B cell (primary cell): ENCODE results near the gene DACH1. TPM values are rescaled to one million over a fixed set of nuclear protein-coding genes. Genes with fewer than 3 reads are reported as not detected.

ENCODE experiments used
- ATAC-seq: fragments of 200-7000 bp; cut with Tn5 transposase; one replicate; pipeline ENCODE4 v1.10.0; 2021; ENCODE audit warnings: low read depth, mild to moderate bottlenecking, moderate number of reproducible peaks, moderate library complexity
- CTCF ChIA-PET: fragments of 350-600 bp; sonication (Branson Sonifier 250); formaldehyde crosslinking; loops from one replicate; lab custom pipeline; 2021; ENCODE audit warnings: antibody characterized with exemption, inconsistent platforms; lab: Charles Lee
- POLR2A ChIA-PET: fragments of 350-600 bp; sonication (Branson Sonifier 250); formaldehyde crosslinking; loops from one replicate; lab custom pipeline; 2021; ENCODE audit warnings: antibody characterized with exemption; lab: Charles Lee
- DNase-seq: peaks from one replicate; pipeline ENCODE4 v3.0.0; 2013
- H2AFZ ChIP-seq: 2 replicates; pipeline ENCODE4 v1.6.1; 2012; ENCODE audit warnings: mild to moderate bottlenecking, low read depth, low read length; ENCODE audit not compliant: insufficient read depth, poor library complexity, severe bottlenecking
- H3K27ac ChIP-seq, 2 donors: 1 replicate in 1 of 2; 2 replicates in 1 of 2; pipeline ENCODE4 v1.5.1; 2012 to 2013; ENCODE audit warnings: low read length in 2 of 2, mild to moderate bottlenecking in 2 of 2, moderate library complexity in 1 of 2
- H3K27me3 ChIP-seq, 4 experiments: fragments of 200-600 bp in 1 of 4; sonication (generic) in 1 of 4; replicated peaks in 1 of 4; 1 replicate in 2 of 4; 2 replicates in 2 of 4; pipeline versions ENCODE4 v1.6.1 to v1.7.0; 2013 to 2016; ENCODE audit warnings: low read length in 3 of 4, mild to moderate bottlenecking in 2 of 4, mixed read lengths in 1 of 4, moderate library complexity in 1 of 4; ENCODE audit not compliant: insufficient read depth in 4 of 4, control insufficient read depth in 3 of 4; ENCODE audit errors: control extremely low read depth in 1 of 4
- H3K36me3 ChIP-seq, 2 experiments: replicated peaks in 1 of 2; 1 replicate in 1 of 2; 2 replicates in 1 of 2; pipeline versions ENCODE4 v1.6.1 to v1.7.1; 2013; ENCODE audit warnings: low read length in 1 of 2; ENCODE audit not compliant: insufficient read depth in 2 of 2, control insufficient read depth in 1 of 2; ENCODE audit errors: control extremely low read depth in 1 of 2, extremely low read depth in 1 of 2
- H3K4me1 ChIP-seq, 2 donors: fragments of 200-600 bp in 1 of 2; sonication (generic) in 1 of 2; 1 replicate in 1 of 2; 2 replicates in 1 of 2; pipeline versions ENCODE4 v1.5.1 to v1.6.1; 2013 to 2017; ENCODE audit warnings: low read length in 2 of 2; ENCODE audit not compliant: control insufficient read depth in 2 of 2, insufficient read depth in 2 of 2
- H3K4me2 ChIP-seq: replicated peaks from 2 replicates; pipeline ENCODE3; 2012; ENCODE audit warnings: mild to moderate bottlenecking, low read depth, low read length; ENCODE audit not compliant: poor library complexity, severe bottlenecking
- H3K4me3 ChIP-seq, 5 experiments: fragments of 200-600 bp in 1 of 5; sonication (generic) in 1 of 5; 1 replicate in 3 of 5; 2 replicates in 2 of 5; pipeline versions ENCODE4 v1.5.1 to v1.7.0; 2011 to 2016; ENCODE audit warnings: low read length in 4 of 5, mild to moderate bottlenecking in 4 of 5, low read depth in 2 of 5, control low read depth in 1 of 5, moderate library complexity in 1 of 5; ENCODE audit not compliant: insufficient read depth in 1 of 5; ENCODE audit errors: control extremely low read depth in 1 of 5, extremely low read depth in 1 of 5
- H3K79me2 ChIP-seq: fragments of 200-600 bp; sonication (generic); one replicate; pipeline ENCODE4 v1.6.0; 2016; ENCODE audit warnings: low read length; ENCODE audit not compliant: control insufficient read depth, insufficient read depth
- H3K9ac ChIP-seq: fragments of 200-600 bp; sonication (generic); 2 replicates; pipeline ENCODE4 v1.6.1; 2017; ENCODE audit warnings: mild to moderate bottlenecking, low read length, moderate library complexity
- H3K9me3 ChIP-seq, 3 donors: one replicate each; pipeline versions ENCODE4 v1.6.1 to v1.7.1; 2013; ENCODE audit warnings: low read length in 2 of 3; ENCODE audit not compliant: control insufficient read depth in 2 of 3, insufficient read depth in 1 of 3; ENCODE audit errors: control extremely low read depth in 1 of 3
- H4K20me1 ChIP-seq: 2 replicates; pipeline ENCODE4 v1.6.0; 2012; ENCODE audit warnings: mild to moderate bottlenecking, low read length; ENCODE audit not compliant: insufficient read depth, control insufficient read depth, poor library complexity, severe bottlenecking
- H3K27ac Mint-ChIP-seq: one replicate; pipeline ENCODE4 v1.8.0; 2021; ENCODE audit warnings: mixed read lengths
- H3K27me3 Mint-ChIP-seq: one replicate; pipeline ENCODE4 v1.8.0; 2021; ENCODE audit warnings: mixed read lengths
- H3K4me1 Mint-ChIP-seq: one replicate; pipeline ENCODE4 v1.8.0; 2021; ENCODE audit warnings: mixed read lengths
- H3K4me3 Mint-ChIP-seq: one replicate; pipeline ENCODE4 v1.8.0; 2021; ENCODE audit warnings: mixed read lengths
- H3K9me3 Mint-ChIP-seq: one replicate; pipeline ENCODE4 v1.8.0; 2022; ENCODE audit warnings: mixed read lengths; ENCODE audit not compliant: insufficient read depth
- CTCF ChIP-seq: fragments of 200-600 bp; IDR thresholded peaks from one replicate; pipeline ENCODE4 v1.8.0; 2022; ENCODE audit warnings: antibody characterized with exemption, mild to moderate bottlenecking
- EZH2 ChIP-seq: IDR thresholded peaks from 2 replicates; pipeline ENCODE4 v1.6.1; 2012; ENCODE audit warnings: borderline replicate concordance, low read depth, mild to moderate bottlenecking, moderate library complexity, low read length; ENCODE audit not compliant: insufficient read depth, poor library complexity, severe bottlenecking
- WGBS: methylation state at CpG from one replicate; pipeline ENCODE4 v1.1.5; 2013; ENCODE audit warnings: missing lambda C conversion rate; ENCODE audit not compliant: insufficient coverage; 5-methylcytosine and 5-hydroxymethylcytosine counted together
- intact Hi-C: fragments of 100-400 bp; cut with micrococcal nuclease; formaldehyde crosslinking; loops from one replicate; pipeline ENCODE4 v1.10.0; 2022
- polyA plus RNA-seq: library from polyadenylated mRNA; depleted of rRNA; stranded (reverse); fragments of >200 nt; gene quantifications from 2 replicates; pipeline ENCODE4 v1.2.3, GENCODE V29; 2012
- total RNA-seq, 2 donors: library from RNA; stranded (reverse); fragments of 120-200 nt in 1 of 2; gene quantifications; 1 replicate in 1 of 2; 2 replicates in 1 of 2; pipeline versions ENCODE4 v1.2.3 to v1.2.4, GENCODE V29; 2013 to 2022

The DACH1 gene
- total and polyA plus RNA-seq, 2 donors (not counting 1 experiment from before 2014, with no cell fraction given) = not detected

DNA sequence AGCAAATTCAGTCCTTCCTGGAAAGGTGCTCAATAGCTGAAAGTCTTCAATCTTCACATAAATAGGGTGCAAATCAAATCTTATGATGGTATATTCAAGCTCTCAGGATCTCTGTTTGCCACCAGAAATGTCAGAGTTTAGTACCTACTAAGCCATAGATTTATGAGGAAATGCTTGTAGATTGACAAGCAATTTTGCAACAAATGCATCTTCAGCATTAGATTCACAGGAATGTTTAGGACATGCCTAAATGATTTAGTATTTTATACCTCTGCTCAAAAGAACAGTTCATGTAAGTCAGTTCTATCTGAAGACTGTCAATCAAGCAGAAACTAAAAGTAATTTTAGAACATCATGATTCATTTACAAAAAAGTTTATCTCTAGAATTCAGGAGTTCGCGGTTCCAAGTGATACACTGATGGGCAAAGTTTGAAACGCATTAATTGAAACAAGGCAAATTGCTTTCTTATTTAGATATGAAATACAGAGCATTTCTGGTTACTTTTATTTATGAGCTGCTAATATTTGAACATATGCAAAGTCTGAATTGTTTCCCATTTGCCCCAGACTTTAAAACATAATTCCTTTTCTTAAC, 65.7 kb downstream of the DACH1 start:
- Histone ChIP-seq H3K36me3 (no peaks in the 10 kb centered on the region), H3K4me1 (no peaks in the 10 kb centered on the region), H3K4me3 (no peak overlapping the region), H3K27me3 (no peaks in the 10 kb centered on the region), H2AFZ (no peak overlapping the region), H3K79me2 (no peaks in the 10 kb centered on the region), H3K4me2 (no peak overlapping the region), H3K27ac (no peak overlapping the region), H4K20me1 (no peaks in the 10 kb centered on the region), H3K9me3 (no peaks in the 10 kb centered on the region), H3K9ac (no peak overlapping the region)
- H3K27ac Mint-ChIP-seq = no peak overlapping the region
- intact Hi-C loops = no loop called here
- TF ChIP-seq CTCF (no peak), EZH2 (no peak)
- H3K4me1 Mint-ChIP-seq = no peaks in the 10 kb centered on the region
- CTCF ChIA-PET = no interaction called here
- ATAC-seq (no peak), DNase-seq (no peak)
- no peak overlapping the region for H3K4me3 Mint-ChIP-seq
- H3K27me3 Mint-ChIP-seq = no peaks in the 10 kb centered on the region
- no CpG with 5 or more reads among the region's 3 CpGs for WGBS
- no peaks in the 10 kb centered on the region for H3K9me3 Mint-ChIP-seq
- POLR2A ChIA-PET = no interaction called here

- no peaks in the 10 kb centered on the region for H3K9me3 Mint-ChIP-seq
- no peak overlapping the region for H3K27ac ChIP-seq
- no peak for TF ChIP-seq EZH2
- TF ChIP-seq CTCF = no peak
- H4K20me1 ChIP-seq = no peaks in the 10 kb centered on the region
- ChIA-PET CTCF (no interaction called here), POLR2A (no interaction called here)
- no peak overlapping the region for H3K4me3 Mint-ChIP-seq
- H3K27me3 Mint-ChIP-seq = no peaks in the 10 kb centered on the region
- no peak overlapping the region for H3K9ac ChIP-seq
- no peaks in the 10 kb centered on the region for H3K27me3 ChIP-seq
- no peak overlapping the region for H3K27ac Mint-ChIP-seq
- no peaks in the 10 kb centered on the region for H3K9me3 ChIP-seq
- H3K79me2 ChIP-seq = no peaks in the 10 kb centered on the region
- no peak overlapping the region for H3K4me2 ChIP-seq
- no peak for DNase-seq
- intact Hi-C loops = no loop called here
- H3K4me1 ChIP-seq = no peaks in the 10 kb centered on the region
- no peaks in the 10 kb centered on the region for H3K4me1 Mint-ChIP-seq
- no peak overlapping the region for H2AFZ ChIP-seq
- no peak for ATAC-seq
- WGBS = 96% methylated on average over 3 of the region's 4 CpGs
- H3K36me3 ChIP-seq = no peaks in the 10 kb centered on the region
- H3K4me3 ChIP-seq = no peak overlapping the region
Measured at GRCh38 chr13:71799324-71799723, 67.7 kb downstream of the DACH1 start.
